ENCODE results near the gene BBS9.

- TF ChIP-seq CTCF (conservative IDR thresholded peaks at IDR 0.05; ENCODE audit: low read depth in 2 of 2) (no peak), POLR2AphosphoS5 (IDR thresholded peaks at IDR 0.05; ENCODE audit: low read depth) (no peak), ZNF462 (CRISPR knock-in tag; IDR thresholded peaks at IDR 0.05) (no peak), JUNB (IDR thresholded peaks at IDR 0.05; ENCODE audit: unreplicated experiment) (no peak)
Observed at GRCh38 chr7:33157781-33158180, 28.4 kb downstream of the BBS9 start.

All from GM23338 (cell line).